Measurements from ENCODE around the gene FLCN.

GRCh38 chr17:17252149-17252661, 15.2 kb upstream of the FLCN start:
- TF ChIP-seq CTCF (IDR thresholded peaks at IDR 0.05) (no peak), POLR2A (IDR thresholded peaks at IDR 0.05) (no peak)

Data from lower leg skin (tissue), 3 donors.